KOPT-K1 (cell line): ENCODE measurements around the gene HS6ST2.
"Not testable (repeated sequence)": the region's sequence is repeated elsewhere in the genome, so short reads cannot be mapped to it uniquely, and the experiment has no call there.

Experiments used
- H3K27ac ChIP-seq: fragments of 200-600 bp; sonication (generic); 2 replicates; pipeline ENCODE4 v1.5.1; 2016; ENCODE audit warnings: antibody characterized with exemption, mild to moderate bottlenecking, low read depth, low read length; ENCODE audit not compliant: poor library complexity, severe bottlenecking
- H3K36me3 ChIP-seq: fragments of 200-600 bp; sonication (generic); 2 replicates; pipeline ENCODE4 v1.5.1; 2017; ENCODE audit warnings: antibody characterized with exemption, mild to moderate bottlenecking, low read length, moderate library complexity; ENCODE audit not compliant: insufficient read depth
- H3K9me3 ChIP-seq: fragments of 200-600 bp; sonication (generic); 2 replicates; pipeline ENCODE4 v1.5.1; 2017; ENCODE audit warnings: antibody characterized with exemption, low read length, mild to moderate bottlenecking; ENCODE audit not compliant: insufficient read depth, poor library complexity, severe bottlenecking

Gene HS6ST2

GRCh38 chrX:132956421-132957210, 1.8 kb downstream of the HS6ST2 start:
- no peak overlapping the region for H3K27ac ChIP-seq
- H3K36me3 ChIP-seq, result no peaks in the 10 kb centered on the region

GRCh38 chrX:132955690-132956089, 2.7 kb downstream of the HS6ST2 start:
- Histone ChIP-seq H3K36me3 (no peaks in the 10 kb centered on the region), H3K9me3 (peaks cover 4% of the 10 kb centered on the region), H3K27ac (no peak overlapping the region)

More at GRCh38 chrX:132956421-132957210, 1.8 kb downstream of the HS6ST2 start:
- H3K9me3 ChIP-seq, result peaks cover 4% of the 10 kb centered on the region

- Histone ChIP-seq H3K27ac (no peak overlapping the region), H3K36me3 (no peaks in the 10 kb centered on the region), H3K9me3 (peaks cover 4% of the 10 kb centered on the region)
These were observed 4.1 kb downstream of the HS6ST2 start for GRCh38 chrX:132954323-132954722.

GRCh38 chrX:132953354-132953753, 5.1 kb downstream of the HS6ST2 start:
- Histone ChIP-seq H3K9me3 (peaks cover 4% of the 10 kb centered on the region), H3K27ac (no peak overlapping the region), H3K36me3 (no peaks in the 10 kb centered on the region)

GRCh38 chrX:132948648-132949260, 9.7 kb downstream of the HS6ST2 start:
- Histone ChIP-seq H3K27ac (no peak overlapping the region), H3K9me3 (no peaks in the 10 kb centered on the region), H3K36me3 (no peaks in the 10 kb centered on the region)

- not testable (repeated sequence) for H3K9me3 ChIP-seq, H3K36me3 ChIP-seq, H3K27ac ChIP-seq
These were observed 13.3 kb downstream of the HS6ST2 start for GRCh38 chrX:132945055-132945599.

GRCh38 chrX:132940727-132941327, 17.6 kb downstream of the HS6ST2 start:
- no peaks in the 10 kb centered on the region for H3K36me3 ChIP-seq
- no peak overlapping the region for H3K27ac ChIP-seq

GRCh38 chrX:132933170-132933569, 25.3 kb downstream of the HS6ST2 start:
- Histone ChIP-seq H3K9me3 (no peaks in the 10 kb centered on the region), H3K36me3 (no peaks in the 10 kb centered on the region), H3K27ac (no peak overlapping the region)

More at GRCh38 chrX:132940727-132941327, 17.6 kb downstream of the HS6ST2 start:
- H3K9me3 ChIP-seq, result no peaks in the 10 kb centered on the region

- Histone ChIP-seq H3K9me3 (no peaks in the 10 kb centered on the region), H3K27ac (no peak overlapping the region), H3K36me3 (no peaks in the 10 kb centered on the region)
These were observed 34.0 kb downstream of the HS6ST2 start for GRCh38 chrX:132924426-132924825.

GRCh38 chrX:132918523-132918922, 39.9 kb downstream of the HS6ST2 start:
- Histone ChIP-seq H3K27ac (no peak overlapping the region), H3K9me3 (no peaks in the 10 kb centered on the region), H3K36me3 (no peaks in the 10 kb centered on the region)

- Histone ChIP-seq H3K9me3 (peaks cover 10% of the 10 kb centered on the region), H3K36me3 (no peaks in the 10 kb centered on the region), H3K27ac (no peak overlapping the region)
These were observed 42.1 kb downstream of the HS6ST2 start for GRCh38 chrX:132916349-132916748.

GRCh38 chrX:132909643-132910042, 48.8 kb downstream of the HS6ST2 start:
- H3K36me3 ChIP-seq, result no peaks in the 10 kb centered on the region
- peaks cover 10% of the 10 kb centered on the region for H3K9me3 ChIP-seq
- H3K27ac ChIP-seq, result no peak overlapping the region

- no peak overlapping the region for H3K27ac ChIP-seq
- H3K36me3 ChIP-seq, result no peaks in the 10 kb centered on the region
- peaks cover 10% of the 10 kb centered on the region for H3K9me3 ChIP-seq
These were observed 49.5 kb downstream of the HS6ST2 start for GRCh38 chrX:132908891-132909290.

- Histone ChIP-seq H3K9me3 (peaks cover 3% of the 10 kb centered on the region), H3K27ac (no peak overlapping the region), H3K36me3 (no peaks in the 10 kb centered on the region)
These were observed 57.7 kb downstream of the HS6ST2 start for GRCh38 chrX:132900633-132901293.

GRCh38 chrX:132887569-132887968, 70.9 kb downstream of the HS6ST2 start:
- H3K9me3 ChIP-seq, result no peaks in the 10 kb centered on the region
- no peaks in the 10 kb centered on the region for H3K36me3 ChIP-seq
- no peak overlapping the region for H3K27ac ChIP-seq
